BLaER1 treated with 17β-estradiol and CSF1 and Interleukin-3, amounts not matched to agents 10 nM and 100 nM (cell line): ENCODE data around the gene DOCK1.
A peak's percentile ranks its signal among the peaks of the same experiment; 100 is the strongest.
"Not testable (repeated sequence)": the region's sequence is repeated elsewhere in the genome, so short reads cannot be mapped to it uniquely, and the experiment has no call there.

Experiments used
- H3K27ac ChIP-seq, 11 experiments: shearing (Covaris generic); formaldehyde crosslinking; 2 replicates each; pipeline ENCODE4 v1.8.1; 2022
- H3K27me3 ChIP-seq, 11 experiments: shearing (Covaris generic); formaldehyde crosslinking; 2 replicates each; pipeline ENCODE4 v1.8.1; 2022
- H3K36me3 ChIP-seq, 11 experiments: shearing (Covaris generic); formaldehyde crosslinking; 2 replicates each; pipeline ENCODE4 v1.8.1; 2022
- H3K4me1 ChIP-seq, 10 experiments: shearing (Covaris generic); formaldehyde crosslinking; 2 replicates each; pipeline ENCODE4 v1.8.1; 2022
- H3K4me2 ChIP-seq, 11 experiments: shearing (Covaris generic); formaldehyde crosslinking; 2 replicates each; pipeline ENCODE4 v1.8.1; 2022
- H3K4me3 ChIP-seq, 10 experiments: shearing (Covaris generic); formaldehyde crosslinking; 2 replicates each; pipeline ENCODE4 v1.8.1; 2022
- H3K9ac ChIP-seq, 11 experiments: shearing (Covaris generic); formaldehyde crosslinking; 2 replicates each; pipeline ENCODE4 v1.8.1; 2022
- H3K9me3 ChIP-seq, 11 experiments: shearing (Covaris generic); formaldehyde crosslinking; replicated peaks in 1 of 11; 2 replicates each; pipeline ENCODE4 v1.8.1; 2022
- H4K20me1 ChIP-seq, 11 experiments: shearing (Covaris generic); formaldehyde crosslinking; 2 replicates each; pipeline ENCODE4 v1.8.1; 2022
- Cebpa-rat ChIP-seq, 11 experiments: shearing (Covaris generic); IDR thresholded peaks; 2 replicates each; pipeline ENCODE4 v1.8.1; 2022

Gene DOCK1

DNA sequence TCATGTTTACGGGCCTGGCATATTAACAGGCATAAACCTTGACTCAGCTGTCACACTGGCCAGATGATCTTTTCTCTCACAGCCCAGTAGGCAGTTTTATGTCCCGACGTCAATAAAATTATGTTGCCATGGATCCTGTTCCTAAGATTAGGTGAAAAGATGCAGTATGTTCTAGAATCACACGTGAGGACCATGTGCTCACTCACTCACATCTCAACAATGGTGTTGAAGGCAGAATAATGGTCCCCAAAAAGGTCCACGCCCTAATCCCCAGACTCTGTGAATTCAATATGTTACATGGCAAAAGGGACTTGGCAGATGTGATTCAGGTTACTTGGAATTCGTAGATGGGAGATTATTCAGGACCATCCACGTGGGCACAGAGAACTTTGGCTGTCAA is 3.5 kb downstream of the DOCK1 start:
- Histone ChIP-seq H3K36me3 (no peaks in the 10 kb centered on the region), H3K9me3 (peaks cover 16 to 30% (median 21%) of the 10 kb centered on the region in 11 experiments; a peak in 21 of 22 replicates), H3K4me3 (no peak overlapping the region), H3K9ac (no peak overlapping the region), H4K20me1 (no peaks in the 10 kb centered on the region), H3K4me1 (peaks cover 0 to 17% (median 10%) of the 10 kb centered on the region in 10 experiments; a peak in 10 of 20 replicates), H3K27ac (no peak overlapping the region), H3K4me2 (no peak overlapping the region), H3K27me3 (no peaks in the 10 kb centered on the region; a peak in 2 of 22 replicates)
- TF ChIP-seq Cebpa-rat (IDR thresholded peaks at IDR 0.05): no peak

DNA sequence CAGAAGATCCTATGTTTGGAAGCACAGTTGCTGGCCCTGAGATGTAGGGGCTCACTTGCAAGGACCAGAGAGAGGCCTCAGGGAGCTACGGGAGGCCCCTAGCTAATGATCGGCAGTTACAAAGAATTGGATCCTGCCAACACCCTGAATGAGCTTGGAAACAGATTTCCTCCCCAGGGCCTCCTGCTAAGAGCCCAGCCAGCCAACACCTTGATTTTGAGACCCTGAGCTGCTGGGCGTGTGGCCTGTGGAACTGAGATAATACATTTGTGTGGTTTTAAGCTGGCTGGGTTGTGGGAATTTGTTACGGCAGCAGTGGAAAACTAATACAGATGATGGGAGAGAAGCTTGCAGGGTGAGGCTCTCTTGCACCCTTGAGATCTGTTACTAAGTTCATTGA is 3.9 kb downstream of the DOCK1 start:
- no peak overlapping the region for H3K4me2 ChIP-seq
- H3K27me3 ChIP-seq: no peaks in the 10 kb centered on the region; a peak in 2 of 22 replicates
- H3K9me3 ChIP-seq: peaks cover 16 to 30% (median 21%) of the 10 kb centered on the region in 11 experiments; a peak in 21 of 22 replicates
- H3K36me3 ChIP-seq: no peaks in the 10 kb centered on the region
- no peak for TF ChIP-seq Cebpa-rat (IDR thresholded peaks at IDR 0.05)
- H3K9ac ChIP-seq: no peak overlapping the region
- H3K27ac ChIP-seq: no peak overlapping the region
- H3K4me1 ChIP-seq: peaks cover 0 to 17% (median 10%) of the 10 kb centered on the region in 10 experiments; a peak in 10 of 20 replicates
- no peaks in the 10 kb centered on the region for H4K20me1 ChIP-seq
- H3K4me3 ChIP-seq: no peak overlapping the region

DNA sequence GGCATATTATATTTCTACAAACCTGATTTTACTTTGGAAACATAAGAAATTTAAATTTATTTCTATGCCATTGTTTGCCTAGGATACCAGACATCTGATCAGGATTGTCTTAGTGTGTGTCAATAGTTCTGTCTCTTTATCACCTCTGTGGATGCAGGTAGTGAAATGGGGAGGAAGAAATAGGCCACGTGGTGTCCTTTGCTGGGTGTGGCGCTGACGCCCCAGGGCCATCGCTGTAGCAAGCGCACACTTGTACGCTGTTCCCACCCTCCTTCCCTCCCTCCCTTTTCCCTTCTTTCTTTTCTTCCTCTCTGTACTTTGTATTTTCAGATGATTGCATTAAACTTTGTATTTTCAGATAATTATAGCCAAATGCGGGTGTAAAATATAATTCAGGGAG is 5.0 kb downstream of the DOCK1 start:
- H3K36me3 ChIP-seq: no peaks in the 10 kb centered on the region
- TF ChIP-seq Cebpa-rat (IDR thresholded peaks at IDR 0.05): no peak
- H3K4me3 ChIP-seq: no peak overlapping the region
- peaks cover 0 to 17% (median 10%) of the 10 kb centered on the region in 10 experiments; a peak in 10 of 20 replicates for H3K4me1 ChIP-seq
- H3K9me3 ChIP-seq: peaks cover 10 to 21% (median 13%) of the 10 kb centered on the region in 11 experiments; a peak in 21 of 22 replicates
- H3K4me2 ChIP-seq: no peak overlapping the region
- no peaks in the 10 kb centered on the region for H3K27me3 ChIP-seq
- H3K27ac ChIP-seq: no peak overlapping the region
- no peaks in the 10 kb centered on the region for H4K20me1 ChIP-seq
- H3K9ac ChIP-seq: no peak overlapping the region

DNA sequence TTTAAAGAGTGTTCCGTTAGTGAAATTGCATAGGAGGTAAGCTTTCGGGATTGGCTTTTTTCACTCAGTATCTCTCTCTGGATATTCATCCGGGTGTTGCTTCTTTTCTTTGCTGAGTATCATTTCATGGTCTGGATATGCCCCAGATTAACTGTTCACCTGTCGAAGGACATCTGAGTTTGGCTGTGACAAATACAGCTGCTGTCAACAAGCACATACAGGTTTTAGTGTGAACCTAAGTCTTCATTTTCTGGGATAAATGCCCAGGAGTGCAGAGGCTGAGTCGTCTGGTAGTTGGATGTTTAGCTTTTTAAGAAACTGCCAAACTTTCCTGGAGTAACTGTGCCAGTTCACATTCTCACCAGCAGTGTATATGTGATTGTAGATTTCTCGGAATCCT is 5.6 kb downstream of the DOCK1 start:
- no peak overlapping the region for H3K4me3 ChIP-seq
- no peaks in the 10 kb centered on the region for H3K36me3 ChIP-seq
- H3K4me2 ChIP-seq: peak overlapping the region in 5 of 11 experiments; percentile 4 to 61 (median 52); a peak in 7 of 22 replicates
- H3K4me1 ChIP-seq: peaks cover 0 to 17% (median 10%) of the 10 kb centered on the region in 10 experiments; a peak in 10 of 20 replicates
- TF ChIP-seq Cebpa-rat (IDR thresholded peaks at IDR 0.05): no peak
- no peak overlapping the region for H3K9ac ChIP-seq
- H4K20me1 ChIP-seq: no peaks in the 10 kb centered on the region
- H3K27me3 ChIP-seq: no peaks in the 10 kb centered on the region
- H3K27ac ChIP-seq: no peak overlapping the region
- peaks cover 8 to 20% (median 11%) of the 10 kb centered on the region in 11 experiments; a peak in 21 of 22 replicates for H3K9me3 ChIP-seq

DNA sequence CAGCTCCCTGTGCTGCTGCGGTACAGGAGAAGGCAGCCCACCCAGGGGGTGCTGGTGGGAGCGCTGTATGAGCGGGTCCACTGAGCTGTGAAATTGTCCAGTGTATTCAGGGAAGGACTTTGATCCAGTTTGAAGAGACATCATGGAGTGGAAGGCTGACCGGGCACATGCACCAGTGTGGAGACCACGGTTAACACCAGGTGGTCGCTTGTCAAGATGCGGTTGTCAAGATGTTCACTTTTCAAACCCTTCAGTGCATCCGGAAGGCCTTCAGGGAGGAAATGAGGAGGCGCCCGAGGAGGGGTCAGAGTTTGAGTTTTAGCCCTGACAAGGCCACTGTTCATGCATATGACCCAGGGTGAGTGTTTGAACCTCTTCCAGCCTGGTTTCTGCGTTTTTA is 6.1 kb downstream of the DOCK1 start:
- Histone ChIP-seq H4K20me1 (no peaks in the 10 kb centered on the region), H3K9me3 (peaks cover 3 to 15% (median 7%) of the 10 kb centered on the region in 11 experiments; a peak in 19 of 22 replicates), H3K27ac (no peak overlapping the region), H3K4me1 (peaks cover 0 to 17% (median 10%) of the 10 kb centered on the region in 10 experiments; a peak in 10 of 20 replicates), H3K4me2 (peak overlapping the region in 8 of 11 experiments; percentile 4 to 61 (median 42); a peak in 14 of 22 replicates), H3K36me3 (no peaks in the 10 kb centered on the region), H3K27me3 (no peaks in the 10 kb centered on the region), H3K4me3 (no peak overlapping the region), H3K9ac (no peak overlapping the region)
- no peak for TF ChIP-seq Cebpa-rat (IDR thresholded peaks at IDR 0.05)

DNA sequence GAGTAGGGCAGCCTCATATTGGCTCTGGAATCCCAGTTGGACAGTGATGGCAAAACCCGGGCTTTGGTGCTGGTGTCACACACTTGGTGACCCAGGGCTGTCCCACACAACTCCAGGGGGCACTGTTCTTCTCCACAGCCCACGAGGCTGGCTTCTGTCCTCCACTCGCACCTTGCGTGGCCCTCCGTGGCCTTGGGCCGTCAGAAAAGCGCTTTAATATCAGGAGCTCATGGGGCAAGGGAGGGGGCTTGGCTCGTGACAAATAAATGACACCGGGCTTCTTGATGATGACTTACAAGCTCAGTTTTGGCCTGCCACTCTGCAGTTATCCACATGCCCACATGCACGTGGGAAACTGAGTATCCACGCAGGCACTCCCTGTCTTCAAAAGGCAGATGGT is 8.1 kb downstream of the DOCK1 start:
- Histone ChIP-seq H3K27ac (no peak overlapping the region), H3K9me3 (peaks cover 0 to 9% (median 0%) of the 10 kb centered on the region in 11 experiments; a peak in 3 of 22 replicates), H3K4me2 (no peak overlapping the region), H3K36me3 (no peaks in the 10 kb centered on the region), H3K27me3 (no peaks in the 10 kb centered on the region), H3K9ac (no peak overlapping the region), H3K4me1 (peaks cover 0 to 17% (median 10%) of the 10 kb centered on the region in 10 experiments; a peak in 10 of 20 replicates), H3K4me3 (no peak overlapping the region), H4K20me1 (no peaks in the 10 kb centered on the region)
- no peak for TF ChIP-seq Cebpa-rat (IDR thresholded peaks at IDR 0.05)

DNA sequence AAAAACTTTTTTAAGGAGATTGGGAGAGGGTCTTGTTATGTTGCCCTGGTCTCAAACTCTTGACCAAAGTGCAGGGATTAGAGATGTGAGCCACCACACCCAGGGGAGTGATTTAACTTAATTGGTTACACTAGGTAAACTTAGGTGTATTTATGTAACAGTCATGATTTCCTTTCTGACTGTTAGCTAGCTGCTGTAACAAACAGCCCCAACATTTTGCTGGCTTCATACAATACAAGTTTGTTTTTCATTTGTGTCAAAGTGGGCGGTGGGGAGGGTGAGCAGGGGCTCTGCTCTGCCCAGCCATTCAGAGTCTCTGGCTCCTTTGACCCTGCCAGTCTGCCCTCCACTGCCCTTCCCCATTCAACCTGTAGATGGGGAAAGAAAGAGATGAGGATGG is 9.3 kb downstream of the DOCK1 start:
- Histone ChIP-seq H3K36me3 (no peaks in the 10 kb centered on the region), H3K4me3 (no peak overlapping the region)

DNA sequence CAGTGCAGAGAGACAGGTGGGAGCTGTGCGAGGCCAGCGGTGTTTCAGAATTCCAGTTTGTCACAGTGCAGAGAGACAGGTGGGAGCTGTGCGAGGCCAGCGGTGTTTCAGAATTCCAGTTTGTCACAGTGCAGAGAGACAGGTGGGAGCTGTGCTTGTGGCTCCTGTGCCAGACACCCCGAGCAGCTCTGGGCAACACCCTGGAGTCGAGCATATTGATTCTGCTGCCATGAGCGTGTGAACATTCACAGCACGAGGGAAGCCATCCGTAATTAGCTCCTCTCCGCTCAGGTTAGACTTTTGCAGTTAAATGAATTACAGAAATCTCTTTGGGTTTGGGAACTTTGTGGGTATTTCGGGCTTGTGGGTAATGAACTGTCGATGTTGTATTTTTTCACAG is 11.7 kb downstream of the DOCK1 start:
- not testable (repeated sequence) for H3K36me3 ChIP-seq, H4K20me1 ChIP-seq, H3K9me3 ChIP-seq, H3K4me3 ChIP-seq, H3K9ac ChIP-seq, H3K4me2 ChIP-seq, H3K4me1 ChIP-seq, H3K27me3 ChIP-seq, H3K27ac ChIP-seq

More for the DNA sequence above, 9.3 kb downstream of the DOCK1 start:
- Histone ChIP-seq H3K27me3 (no peaks in the 10 kb centered on the region), H3K4me1 (peaks cover 0 to 17% (median 10%) of the 10 kb centered on the region in 10 experiments; a peak in 10 of 20 replicates), H3K27ac (no peak overlapping the region), H3K4me2 (no peak overlapping the region), H3K9me3 (peaks cover 0 to 9% (median 0%) of the 10 kb centered on the region in 11 experiments; a peak in 3 of 22 replicates), H4K20me1 (no peaks in the 10 kb centered on the region), H3K9ac (no peak overlapping the region)
- no peak for TF ChIP-seq Cebpa-rat (IDR thresholded peaks at IDR 0.05)

DNA sequence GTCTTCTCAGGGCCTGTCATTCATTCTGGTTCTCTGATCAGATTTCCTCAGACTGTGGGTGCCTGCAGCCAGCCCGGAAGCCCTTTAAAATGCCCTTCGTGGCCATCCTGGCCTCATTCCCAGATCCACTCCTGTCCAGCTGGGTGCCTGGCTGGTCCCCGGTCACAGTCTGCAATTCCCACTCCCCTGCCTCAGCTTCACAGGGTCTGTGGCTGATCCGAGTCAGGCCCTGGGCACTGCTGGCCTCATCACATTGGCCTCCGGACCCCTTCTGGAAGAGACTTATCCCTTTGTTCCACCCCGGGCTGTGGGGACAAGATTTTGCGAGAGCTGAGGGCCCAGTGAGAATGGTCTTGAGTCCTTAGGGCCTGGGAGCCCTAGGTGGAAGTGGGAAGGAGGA is 12.1 kb downstream of the DOCK1 start:
- H3K27ac ChIP-seq: no peak overlapping the region
- H4K20me1 ChIP-seq: no peaks in the 10 kb centered on the region
- H3K9ac ChIP-seq: no peak overlapping the region
- peaks cover 0 to 9% (median 0%) of the 10 kb centered on the region in 11 experiments; a peak in 4 of 22 replicates for H3K9me3 ChIP-seq
- no peak overlapping the region for H3K4me2 ChIP-seq
- H3K36me3 ChIP-seq: no peaks in the 10 kb centered on the region
- no peak for TF ChIP-seq Cebpa-rat (IDR thresholded peaks at IDR 0.05)
- H3K4me1 ChIP-seq: no peaks in the 10 kb centered on the region
- no peaks in the 10 kb centered on the region for H3K27me3 ChIP-seq
- no peak overlapping the region for H3K4me3 ChIP-seq
